22Rv1 (cell line): ENCODE measurements around the gene RASSF1.

Source experiments
- H3K27ac ChIP-seq: fragments of 450-650 bp; 2 replicates; pipeline ENCODE4 v1.5.1; 2017
- CTCF ChIP-seq: fragments of 450-650 bp; IDR thresholded peaks from 2 replicates; pipeline ENCODE4 v1.5.1; 2017; ENCODE audit warnings: mild to moderate bottlenecking
- ZFX ChIP-seq: fragments of 450-650 bp; IDR thresholded peaks from 2 replicates; pipeline ENCODE4 v1.6.1; 2017; ENCODE audit warnings: antibody characterized with exemption, borderline replicate concordance

Gene RASSF1

GRCh38 chr3:50327129-50327528, 13.5 kb downstream of the RASSF1 start:
- peak overlapping the region; percentile 77 for H3K27ac ChIP-seq

GRCh38 chr3:50326182-50326541, 14.5 kb downstream of the RASSF1 start:
- no peak overlapping the region for H3K27ac ChIP-seq
- TF ChIP-seq CTCF (no peak), ZFX (no peak)

More at GRCh38 chr3:50327129-50327528, 13.5 kb downstream of the RASSF1 start:
- TF ChIP-seq CTCF (no peak), ZFX (no peak)

- H3K27ac ChIP-seq: no peak overlapping the region
- TF ChIP-seq CTCF (no peak), ZFX (no peak)
These were observed 15.0 kb downstream of the RASSF1 start for GRCh38 chr3:50325497-50326181.

- H3K27ac ChIP-seq: peak overlapping the region; percentile 85; the same call in 1 of the 2 replicates
- TF ChIP-seq ZFX: no peak
These were observed 15.5 kb downstream of the RASSF1 start for GRCh38 chr3:50325113-50325480.

GRCh38 chr3:50324351-50325112, 16.1 kb downstream of the RASSF1 start:
- TF ChIP-seq ZFX (no peak), CTCF (peak; percentile 89)
- peak overlapping the region; percentile 85 for H3K27ac ChIP-seq

GRCh38 chr3:50323614-50324199, 16.9 kb downstream of the RASSF1 start:
- H3K27ac ChIP-seq: peak overlapping the region; percentile 85
- TF ChIP-seq CTCF (no peak), ZFX (no peak)

- H3K27ac ChIP-seq: peak overlapping the region; percentile 85
- TF ChIP-seq CTCF: no peak
- TF ChIP-seq ZFX: no peak
These were observed 17.5 kb downstream of the RASSF1 start for GRCh38 chr3:50323092-50323600.
